Stimulated activated CD4-positive, alpha-beta T cell treated with anti-CD3 and anti-CD28 coated beads, Interleukin-15, amount 100 ng/mL, for 1 hour (primary cell): Measurements from ENCODE around the gene PI4KA.

Experiments
- DNase-seq, 2 donors: peaks; one replicate each; pipeline ENCODE4 v3.0.0-alpha.2; 2020; ENCODE audit warnings: low read depth in 1 of 2, low spot score in 1 of 2

The PI4KA gene

GRCh38 chr22:20881869-20882815 lies 23.5 kb upstream of the PI4KA start:
- no peak for DNase-seq

DNA sequence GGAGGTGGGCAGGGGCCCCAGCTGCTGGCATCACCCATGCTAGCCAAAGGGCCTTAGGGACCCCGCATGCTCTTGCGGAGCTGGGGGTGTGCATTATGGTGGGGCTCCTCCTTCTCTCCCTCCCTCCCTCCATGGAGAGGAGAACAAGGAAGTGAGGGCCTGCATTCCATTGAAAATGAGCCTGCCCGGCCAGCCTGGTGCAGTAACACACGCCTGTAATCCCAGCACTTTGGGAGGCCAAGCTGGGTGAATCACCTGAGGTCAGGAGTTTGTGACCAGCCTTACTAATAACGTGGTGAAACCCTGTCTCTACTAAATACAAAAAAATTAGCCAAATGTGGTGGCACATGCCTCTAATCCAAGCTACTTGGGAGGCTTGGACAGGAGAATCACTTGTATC lies 22.6 kb upstream of the PI4KA start:
- DNase-seq, result no peak

GRCh38 chr22:20877715-20878114 lies 19.1 kb upstream of the PI4KA start:
- DNase-seq, result no peak

- no peak for DNase-seq
These were observed 16.7 kb upstream of the PI4KA start for GRCh38 chr22:20875296-20875695.

- DNase-seq, result no peak
These were observed 14.6 kb upstream of the PI4KA start for GRCh38 chr22:20873214-20873613.

DNA sequence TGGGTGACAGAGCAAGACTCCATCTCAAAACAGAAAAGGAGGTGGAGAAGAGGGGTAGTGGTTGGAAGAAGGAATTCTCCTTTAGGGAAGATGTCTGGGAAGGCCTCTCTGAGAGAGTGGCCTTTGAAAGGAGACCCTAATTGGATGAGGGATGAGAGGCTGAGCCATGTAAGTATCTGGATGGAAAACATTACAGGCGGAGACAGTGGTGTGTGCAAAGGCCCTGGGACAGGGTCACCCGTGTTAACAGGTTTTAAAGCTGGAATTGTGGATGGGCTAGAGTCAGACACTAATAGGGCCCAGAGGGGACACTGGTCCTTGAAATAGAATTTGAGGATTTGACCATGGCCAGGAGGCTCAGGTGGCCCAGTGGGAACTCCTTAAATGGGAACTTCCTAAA lies 10.6 kb upstream of the PI4KA start:
- DNase-seq, result no peak

GRCh38 chr22:20868025-20868962 lies 9.7 kb upstream of the PI4KA start:
- no peak for DNase-seq

GRCh38 chr22:20867179-20868024 lies 8.8 kb upstream of the PI4KA start:
- DNase-seq, result no peak

DNA sequence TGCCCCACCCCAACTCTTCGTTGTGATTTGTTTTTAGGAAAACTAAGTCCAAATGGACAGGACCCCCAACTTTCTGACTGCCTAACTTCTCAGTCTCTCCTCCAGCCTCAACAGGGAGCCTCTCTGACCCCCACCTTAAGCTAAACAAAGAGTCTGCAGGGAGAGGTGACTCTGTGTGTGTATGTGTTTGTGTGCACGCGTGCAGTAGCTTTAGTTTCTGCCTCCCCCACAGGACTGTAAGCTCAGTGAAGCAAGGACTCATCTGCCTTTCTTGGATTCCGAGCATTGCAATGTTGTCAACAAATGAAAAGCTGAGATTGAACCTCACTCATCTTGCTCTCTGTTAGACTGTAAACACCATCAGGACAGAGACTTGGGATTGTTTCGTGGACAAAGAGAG lies 8.1 kb upstream of the PI4KA start:
- DNase-seq, result no peak

GRCh38 chr22:20865875-20866445 lies 7.3 kb upstream of the PI4KA start:
- no peak for DNase-seq

DNA sequence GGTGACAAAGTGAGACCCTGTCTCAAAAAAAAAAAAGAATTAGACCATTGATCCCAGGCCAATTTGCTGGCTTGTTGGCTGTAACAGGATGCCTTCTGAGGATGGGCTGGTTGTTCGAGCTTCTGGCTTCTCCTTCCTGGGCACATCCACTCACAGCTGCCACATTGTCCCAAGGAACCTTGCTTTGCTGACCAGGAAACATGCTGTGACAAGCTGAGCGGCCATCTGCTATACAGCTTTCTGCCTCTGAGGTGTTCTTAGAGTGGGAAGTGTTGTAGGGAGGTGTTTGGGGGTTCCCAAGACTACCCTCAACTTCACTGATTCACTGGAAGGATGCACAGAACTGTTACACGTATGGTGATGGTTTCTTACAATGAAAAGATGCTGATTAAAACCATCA lies 6.7 kb upstream of the PI4KA start:
- DNase-seq, result no peak

DNA sequence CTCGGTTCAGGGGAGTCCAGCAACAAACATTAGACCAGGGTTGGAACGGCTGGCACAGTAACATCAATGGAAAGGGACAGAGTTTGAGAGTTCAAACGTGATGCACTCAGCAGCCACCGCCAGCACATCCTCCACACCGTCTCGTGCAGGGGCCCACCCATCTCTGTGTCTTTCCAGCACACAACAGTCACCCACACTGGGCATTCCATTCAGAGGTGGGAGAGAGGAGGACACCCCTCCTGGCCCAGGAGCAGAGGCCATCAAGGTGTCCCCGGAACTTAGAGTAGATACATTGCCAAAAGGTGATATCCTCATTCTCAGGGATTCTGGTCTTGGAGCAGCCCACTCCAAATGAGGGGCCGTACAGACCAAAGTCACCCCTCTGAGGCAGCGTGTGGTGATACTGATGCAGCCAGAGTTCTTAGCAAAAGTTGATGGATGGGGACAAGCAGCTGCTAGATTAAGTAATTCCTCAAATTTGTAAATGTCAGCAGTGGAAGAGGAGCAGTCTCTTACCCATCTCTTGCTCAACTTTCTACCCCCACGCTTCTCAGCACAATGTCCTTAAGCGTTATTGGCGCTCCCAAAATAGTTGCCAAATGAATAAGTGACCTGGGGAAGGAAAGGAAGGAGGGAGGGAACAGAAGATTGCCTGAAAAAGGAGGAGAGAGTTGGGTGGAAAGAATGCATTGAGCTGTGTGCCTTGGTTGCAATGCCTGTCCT lies 5.7 kb upstream of the PI4KA start:
- DNase-seq, result no peak

GRCh38 chr22:20863366-20863765 lies 4.8 kb upstream of the PI4KA start:
- DNase-seq, result no peak

- DNase-seq, result no peak
These were observed 3.9 kb upstream of the PI4KA start for GRCh38 chr22:20862540-20862939.

GRCh38 chr22:20859615-20860014 lies 1.0 kb upstream of the PI4KA start:
- DNase-seq, result no peak

DNA sequence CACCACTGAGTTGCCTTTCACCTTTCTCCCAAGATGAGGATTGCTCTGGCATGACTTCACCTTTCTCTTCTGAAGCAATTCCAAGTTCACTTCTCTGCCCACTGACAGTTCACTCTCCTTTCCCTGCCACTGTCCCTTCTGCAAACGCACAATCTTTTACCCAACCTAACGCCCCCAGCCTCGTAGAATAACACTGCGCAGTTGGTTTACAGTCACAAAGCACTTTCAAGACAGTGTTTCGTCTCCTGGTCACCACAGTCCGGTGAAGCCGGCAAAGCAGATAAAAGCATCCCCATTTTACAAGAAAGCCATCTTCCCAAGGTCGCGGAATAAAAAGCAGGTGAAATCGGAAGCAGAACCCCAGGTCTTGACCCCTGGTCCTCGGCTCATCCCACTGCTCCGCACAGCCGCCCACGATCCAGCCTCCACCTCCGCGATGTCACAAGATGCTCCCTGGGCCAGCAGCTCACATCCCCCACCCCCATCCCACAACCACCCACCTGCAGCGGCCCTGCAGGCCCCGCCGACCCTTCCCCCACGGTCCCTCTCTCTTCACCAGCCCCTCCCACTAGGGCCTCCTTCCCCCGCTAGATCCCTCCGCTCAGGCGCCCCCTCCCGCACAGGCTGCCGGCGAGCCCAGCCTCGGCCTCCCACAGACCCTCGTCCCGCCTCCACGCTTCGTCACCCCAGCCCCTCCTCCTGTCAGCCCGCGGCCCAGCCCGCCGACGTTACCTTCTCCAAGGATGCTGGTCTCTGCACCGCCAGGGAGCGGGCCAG lies 585 bp downstream of the PI4KA start:
- DNase-seq, result peak; percentile 62 to 72

GRCh38 chr22:20857247-20857643 lies 1.4 kb downstream of the PI4KA start:
- no peak for DNase-seq

- DNase-seq, result no peak
These were observed 5.4 kb downstream of the PI4KA start for GRCh38 chr22:20853236-20853660.

DNA sequence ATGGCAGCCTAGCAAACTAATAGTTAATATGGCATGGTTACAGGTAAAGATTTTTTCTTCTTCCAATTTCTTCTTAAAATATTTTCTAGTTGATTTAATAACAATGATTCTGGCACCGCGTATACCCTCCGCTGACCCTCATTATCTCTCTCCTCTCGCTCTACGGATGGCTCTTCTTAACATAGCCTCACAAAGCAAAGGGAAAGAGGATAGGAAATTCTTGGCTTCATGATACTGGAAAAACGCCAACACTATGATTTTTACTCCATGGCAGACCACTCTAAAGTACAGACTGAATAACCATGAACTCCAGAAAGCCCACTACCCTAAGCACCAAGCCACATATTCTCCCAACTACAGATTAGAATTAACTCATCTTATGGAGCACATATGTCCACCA lies 6.1 kb downstream of the PI4KA start:
- DNase-seq, result no peak
